ENCODE measurements around the gene H2AZ2. TPM values are rescaled to one million over a fixed set of nuclear protein-coding genes. Genes with fewer than 3 reads are reported as not detected.

Gene H2AZ2
- 10 to 100 TPM; 70.0 to 93.6 TPM for polyA plus RNA-seq

GRCh38 chr7:44847920-44848634 lies at the start of gene H2AZ2:
TSS of gene H2AZ2 (minus strand) at chr7:44848087. CDS start at chr7:44847971, 116 bp downstream.
- H3K36me3 ChIP-seq (ENCODE audit: control insufficient read depth in 2 of 2, insufficient read depth in 2 of 2, low read length in 1 of 2): no peaks in the 10 kb centered on the region
- H3K27ac ChIP-seq (ENCODE audit: low read depth in 2 of 2, low read length in 1 of 2): peak within 1 kb of the TSS; percentile 99
- no peaks in the 10 kb centered on the region for H3K4me1 ChIP-seq (ENCODE audit: control insufficient read depth in 2 of 2, insufficient read depth in 2 of 2, low read length in 1 of 2)
- H3K27me3 ChIP-seq (ENCODE audit: control insufficient read depth in 1 of 2, insufficient read depth in 2 of 2, low read length in 2 of 2): no peaks in the 10 kb centered on the region
- WGBS, 2 donors: 0% methylated on average over 63 to 70 of the region's 70 CpGs
- H3K9me3 ChIP-seq (ENCODE audit: control insufficient read depth in 2 of 2, insufficient read depth in 1 of 2, low read depth in 1 of 2, low read length in 1 of 2): no peaks in the 10 kb centered on the region
- peak within 1 kb of the TSS; percentile 79 to 88 for H3K4me3 ChIP-seq (ENCODE audit: low read depth in 1 of 2, low read length in 2 of 2)

GRCh38 chr7:44897309-44897708 lies 49.4 kb upstream of the H2AZ2 start:
- no peaks in the 10 kb centered on the region for H3K9me3 ChIP-seq (ENCODE audit: control insufficient read depth in 2 of 2, insufficient read depth in 1 of 2, low read depth in 1 of 2, low read length in 1 of 2)
- no peak overlapping the region for H3K4me3 ChIP-seq (ENCODE audit: low read depth in 1 of 2, low read length in 2 of 2)
- WGBS, 2 donors: 77 to 83% methylated on average over 1 of the region's 1 CpG
- no peaks in the 10 kb centered on the region for H3K4me1 ChIP-seq (ENCODE audit: control insufficient read depth in 2 of 2, insufficient read depth in 2 of 2, low read length in 1 of 2)
- H3K36me3 ChIP-seq (ENCODE audit: control insufficient read depth in 2 of 2, insufficient read depth in 2 of 2, low read length in 1 of 2): no peaks in the 10 kb centered on the region
- H3K27me3 ChIP-seq (ENCODE audit: control insufficient read depth in 1 of 2, insufficient read depth in 2 of 2, low read length in 2 of 2): no peaks in the 10 kb centered on the region
- H3K27ac ChIP-seq (ENCODE audit: low read depth in 2 of 2, low read length in 1 of 2): no peak overlapping the region

DNA sequence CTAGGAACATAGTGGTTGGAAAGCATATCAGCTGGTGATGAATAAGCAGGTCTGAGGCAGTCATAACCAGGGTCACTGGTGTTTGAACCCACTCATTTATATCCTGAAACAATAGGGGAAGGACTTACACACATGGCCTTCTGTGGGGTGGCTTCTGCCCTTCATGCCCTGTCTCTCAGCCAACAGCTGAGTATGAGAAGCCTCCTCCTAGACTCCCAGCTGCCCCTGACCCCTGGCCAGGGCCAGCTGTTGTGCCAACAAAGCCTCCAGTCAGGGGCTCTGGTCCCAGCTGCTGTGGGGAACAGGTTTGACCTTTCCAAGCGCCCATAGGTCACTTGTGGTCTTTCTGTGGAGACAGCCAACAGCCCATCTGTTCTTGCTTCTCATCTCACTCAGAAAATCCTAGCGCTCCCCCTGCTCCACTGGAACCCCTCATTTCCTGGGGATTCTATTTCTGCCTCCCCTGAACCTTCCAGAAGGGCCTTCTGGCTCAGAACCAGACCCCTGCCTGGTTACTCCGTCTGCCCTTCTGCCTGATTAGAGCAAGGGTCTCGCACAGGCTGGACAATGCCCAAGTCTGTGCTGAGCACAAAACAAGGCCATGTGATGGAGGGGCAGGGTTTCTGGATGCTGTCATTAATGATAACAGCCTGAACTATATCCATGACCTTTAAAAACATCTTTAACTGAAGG lies 47.1 kb upstream of the H2AZ2 start:
- no peaks in the 10 kb centered on the region for H3K36me3 ChIP-seq (ENCODE audit: control insufficient read depth in 2 of 2, insufficient read depth in 2 of 2, low read length in 1 of 2)
- H3K4me3 ChIP-seq (ENCODE audit: low read depth in 1 of 2, low read length in 2 of 2): no peak overlapping the region
- no peaks in the 10 kb centered on the region for H3K27me3 ChIP-seq (ENCODE audit: control insufficient read depth in 1 of 2, insufficient read depth in 2 of 2, low read length in 2 of 2)
- no peaks in the 10 kb centered on the region for H3K9me3 ChIP-seq (ENCODE audit: control insufficient read depth in 2 of 2, insufficient read depth in 1 of 2, low read depth in 1 of 2, low read length in 1 of 2)
- WGBS, 2 donors: 77 to 92% methylated on average over 4 of the region's 4 CpGs
- H3K4me1 ChIP-seq (ENCODE audit: control insufficient read depth in 2 of 2, insufficient read depth in 2 of 2, low read length in 1 of 2): no peaks in the 10 kb centered on the region
- H3K27ac ChIP-seq (ENCODE audit: low read depth in 2 of 2, low read length in 1 of 2): no peak overlapping the region

DNA sequence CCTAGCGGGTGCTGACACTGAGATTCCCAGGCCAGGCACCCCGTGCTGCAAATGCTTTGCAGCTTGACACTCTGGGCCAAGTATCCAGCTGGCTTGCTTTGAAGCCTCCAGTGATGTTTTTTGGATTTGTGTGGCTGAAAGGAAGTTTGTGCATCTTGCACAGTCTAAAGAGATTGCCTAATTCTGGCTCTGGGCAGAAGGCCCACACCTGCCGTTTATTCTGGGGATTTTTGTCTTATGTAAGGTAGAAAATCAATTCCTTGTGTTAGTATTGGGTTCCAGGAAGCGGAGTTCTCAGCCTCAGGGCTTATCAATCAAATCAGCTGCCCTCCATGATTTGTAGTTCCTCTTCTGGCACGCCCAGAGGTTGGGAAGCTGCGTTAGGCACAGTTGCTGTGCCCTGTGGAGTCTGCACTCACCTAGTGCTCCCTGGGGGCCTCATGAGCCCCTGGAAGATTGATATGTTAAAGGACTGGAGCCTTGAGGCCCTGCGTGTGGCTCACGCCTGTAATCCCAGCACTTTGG lies 45.9 kb upstream of the H2AZ2 start:
- Histone ChIP-seq H3K4me1 (ENCODE audit: control insufficient read depth in 2 of 2, insufficient read depth in 2 of 2, low read length in 1 of 2) (no peaks in the 10 kb centered on the region), H3K9me3 (ENCODE audit: control insufficient read depth in 2 of 2, insufficient read depth in 1 of 2, low read depth in 1 of 2, low read length in 1 of 2) (no peaks in the 10 kb centered on the region), H3K27ac (ENCODE audit: low read depth in 2 of 2, low read length in 1 of 2) (no peak overlapping the region), H3K4me3 (ENCODE audit: low read depth in 1 of 2, low read length in 2 of 2) (no peak overlapping the region), H3K36me3 (ENCODE audit: control insufficient read depth in 2 of 2, insufficient read depth in 2 of 2, low read length in 1 of 2) (no peaks in the 10 kb centered on the region), H3K27me3 (ENCODE audit: control insufficient read depth in 1 of 2, insufficient read depth in 2 of 2, low read length in 2 of 2) (no peaks in the 10 kb centered on the region)
- WGBS, 2 donors: 46 to 54% methylated on average over 8 of the region's 8 CpGs

DNA sequence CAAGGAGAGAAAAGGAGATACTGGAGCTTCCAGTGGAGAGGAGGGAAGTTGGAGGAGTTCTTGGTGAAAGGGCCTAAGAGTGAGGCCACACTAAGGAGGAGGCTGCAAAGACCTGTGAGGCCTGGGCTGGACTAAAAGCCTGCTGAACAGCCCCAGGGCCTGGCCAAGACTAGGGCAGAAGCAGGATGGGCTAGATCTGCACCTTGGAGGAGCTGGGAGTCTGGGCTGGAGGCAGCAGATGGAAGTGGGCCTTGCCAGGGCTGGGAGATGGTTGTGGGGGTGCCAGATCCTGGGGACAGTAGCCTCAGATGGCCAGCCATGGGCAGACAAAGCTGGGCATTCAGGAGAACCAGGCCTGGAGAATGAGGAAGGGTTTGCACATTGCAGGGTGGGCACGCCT lies 43.9 kb upstream of the H2AZ2 start:
- 94% methylated on average over 1 of the region's 1 CpG for WGBS, 2 donors
- no peak overlapping the region for H3K4me3 ChIP-seq (ENCODE audit: low read depth in 1 of 2, low read length in 2 of 2)
- no peaks in the 10 kb centered on the region for H3K9me3 ChIP-seq (ENCODE audit: control insufficient read depth in 2 of 2, insufficient read depth in 1 of 2, low read depth in 1 of 2, low read length in 1 of 2)
- H3K4me1 ChIP-seq (ENCODE audit: control insufficient read depth in 2 of 2, insufficient read depth in 2 of 2, low read length in 1 of 2): no peaks in the 10 kb centered on the region
- no peaks in the 10 kb centered on the region for H3K36me3 ChIP-seq (ENCODE audit: control insufficient read depth in 2 of 2, insufficient read depth in 2 of 2, low read length in 1 of 2)
- no peak overlapping the region for H3K27ac ChIP-seq (ENCODE audit: low read depth in 2 of 2, low read length in 1 of 2)
- H3K27me3 ChIP-seq (ENCODE audit: control insufficient read depth in 1 of 2, insufficient read depth in 2 of 2, low read length in 2 of 2): no peaks in the 10 kb centered on the region

DNA sequence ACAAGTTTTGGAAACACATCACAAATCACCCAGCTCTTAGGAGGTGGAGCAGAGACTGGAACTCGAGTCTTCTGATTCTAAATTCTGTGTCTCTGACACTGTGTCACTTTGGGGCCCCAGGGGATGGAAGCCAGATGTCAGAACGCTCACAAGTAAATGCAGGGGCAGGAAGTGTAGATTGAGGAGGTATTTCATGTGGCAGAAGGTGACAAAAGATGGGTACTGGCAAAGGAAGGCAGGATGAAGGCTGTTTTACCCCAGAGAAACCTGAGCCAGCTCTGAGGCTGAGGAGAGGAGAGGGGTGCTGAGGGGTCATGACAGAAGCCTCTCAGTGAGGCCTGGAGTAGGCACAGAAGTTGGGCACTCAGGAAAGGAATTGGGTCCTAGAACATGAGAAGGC lies 43.5 kb upstream of the H2AZ2 start:
- WGBS, 2 donors: 55 to 70% methylated on average over 2 of the region's 2 CpGs
- H3K27me3 ChIP-seq (ENCODE audit: control insufficient read depth in 1 of 2, insufficient read depth in 2 of 2, low read length in 2 of 2): no peaks in the 10 kb centered on the region
- no peaks in the 10 kb centered on the region for H3K9me3 ChIP-seq (ENCODE audit: control insufficient read depth in 2 of 2, insufficient read depth in 1 of 2, low read depth in 1 of 2, low read length in 1 of 2)
- H3K4me1 ChIP-seq (ENCODE audit: control insufficient read depth in 2 of 2, insufficient read depth in 2 of 2, low read length in 1 of 2): no peaks in the 10 kb centered on the region
- H3K4me3 ChIP-seq (ENCODE audit: low read depth in 1 of 2, low read length in 2 of 2): no peak overlapping the region
- H3K27ac ChIP-seq (ENCODE audit: low read depth in 2 of 2, low read length in 1 of 2): no peak overlapping the region
- H3K36me3 ChIP-seq (ENCODE audit: control insufficient read depth in 2 of 2, insufficient read depth in 2 of 2, low read length in 1 of 2): no peaks in the 10 kb centered on the region

GRCh38 chr7:44889086-44889781 lies 41.3 kb upstream of the H2AZ2 start:
- Histone ChIP-seq H3K4me1 (ENCODE audit: control insufficient read depth in 2 of 2, insufficient read depth in 2 of 2, low read length in 1 of 2) (peaks cover 0 to 3% of the 10 kb centered on the region in 2 donors), H3K4me3 (ENCODE audit: low read depth in 1 of 2, low read length in 2 of 2) (no peak overlapping the region), H3K36me3 (ENCODE audit: control insufficient read depth in 2 of 2, insufficient read depth in 2 of 2, low read length in 1 of 2) (no peaks in the 10 kb centered on the region), H3K27ac (ENCODE audit: low read depth in 2 of 2, low read length in 1 of 2) (no peak overlapping the region), H3K27me3 (ENCODE audit: control insufficient read depth in 1 of 2, insufficient read depth in 2 of 2, low read length in 2 of 2) (no peaks in the 10 kb centered on the region), H3K9me3 (ENCODE audit: control insufficient read depth in 2 of 2, insufficient read depth in 1 of 2, low read depth in 1 of 2, low read length in 1 of 2) (no peaks in the 10 kb centered on the region)
- WGBS, 2 donors: 81 to 86% methylated on average over 5 of the region's 5 CpGs

GRCh38 chr7:44887293-44887692 lies 39.4 kb upstream of the H2AZ2 start:
- Histone ChIP-seq H3K4me1 (ENCODE audit: control insufficient read depth in 2 of 2, insufficient read depth in 2 of 2, low read length in 1 of 2) (peaks cover 0 to 6% of the 10 kb centered on the region in 2 donors), H3K9me3 (ENCODE audit: control insufficient read depth in 2 of 2, insufficient read depth in 1 of 2, low read depth in 1 of 2, low read length in 1 of 2) (no peaks in the 10 kb centered on the region), H3K4me3 (ENCODE audit: low read depth in 1 of 2, low read length in 2 of 2) (no peak overlapping the region), H3K36me3 (ENCODE audit: control insufficient read depth in 2 of 2, insufficient read depth in 2 of 2, low read length in 1 of 2) (no peaks in the 10 kb centered on the region), H3K27me3 (ENCODE audit: control insufficient read depth in 1 of 2, insufficient read depth in 2 of 2, low read length in 2 of 2) (no peaks in the 10 kb centered on the region), H3K27ac (ENCODE audit: low read depth in 2 of 2, low read length in 1 of 2) (no peak overlapping the region)
- WGBS, 2 donors: 87% methylated on average over 6 of the region's 6 CpGs

DNA sequence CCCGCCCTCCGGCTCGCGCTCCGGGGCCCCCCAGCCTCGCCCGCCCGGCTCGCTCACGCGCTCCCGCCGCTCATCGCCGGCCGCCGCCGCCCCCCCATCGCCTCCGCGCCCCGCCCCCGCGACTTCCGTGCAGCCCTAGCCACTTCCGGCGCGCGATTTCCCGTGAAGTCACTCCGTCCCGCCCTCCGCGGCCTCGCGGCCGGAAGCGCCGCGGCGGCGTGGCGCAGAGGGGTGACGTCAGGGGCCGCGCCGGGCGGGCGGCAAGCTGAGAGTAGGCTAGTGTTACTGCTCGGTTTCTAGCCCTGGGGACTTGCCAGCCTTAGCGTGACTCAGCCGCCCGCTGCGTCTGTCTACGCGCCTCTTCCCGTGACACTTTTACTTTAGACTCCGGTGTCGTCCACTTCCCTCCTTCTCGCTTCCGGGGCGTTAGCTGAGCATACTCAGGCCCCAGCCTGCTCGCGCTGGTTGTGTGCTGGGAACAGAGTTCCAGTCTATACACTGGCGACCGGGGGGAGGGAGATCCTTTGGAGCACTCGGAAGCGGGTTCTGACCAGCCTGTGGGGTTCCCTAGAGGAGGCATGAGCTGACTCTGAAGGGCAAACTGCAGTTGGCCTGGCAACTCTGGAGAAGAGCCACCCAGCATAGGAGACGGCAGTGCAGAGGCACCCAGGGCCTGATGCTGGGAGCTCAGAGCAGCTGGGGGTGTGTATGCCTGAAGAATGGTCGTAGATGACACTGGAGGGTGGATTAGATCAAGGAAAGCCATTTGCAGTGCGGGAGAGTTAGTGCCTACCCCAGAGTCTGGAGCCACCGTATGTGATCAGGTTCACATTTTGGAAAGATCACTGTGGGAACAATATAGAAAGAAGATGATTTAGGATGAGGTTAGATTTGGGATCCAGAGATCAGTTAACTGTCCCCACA lies 37.8 kb upstream of the H2AZ2 start, which contains the start of gene PURB:
Gene PURB, minus strand, starts transcription at position 137 of the 924 bp plus-strand sequence. CDS start 182 bp downstream, outside the sequence.
- 0 to 1% methylated on average over 65 to 72 of the region's 72 CpGs for WGBS, 2 donors
- no peaks in the 10 kb centered on the region for H3K36me3 ChIP-seq (ENCODE audit: control insufficient read depth in 2 of 2, insufficient read depth in 2 of 2, low read length in 1 of 2)

More for the DNA sequence above, 37.8 kb upstream of the H2AZ2 start, which contains the start of gene PURB:
- Histone ChIP-seq H3K27ac (ENCODE audit: low read depth in 2 of 2, low read length in 1 of 2) (peak within 1 kb of the TSS; percentile 99), H3K4me1 (ENCODE audit: control insufficient read depth in 2 of 2, insufficient read depth in 2 of 2, low read length in 1 of 2) (peaks cover 0 to 6% of the 10 kb centered on the region in 2 donors), H3K27me3 (ENCODE audit: control insufficient read depth in 1 of 2, insufficient read depth in 2 of 2, low read length in 2 of 2) (no peaks in the 10 kb centered on the region), H3K4me3 (ENCODE audit: low read depth in 1 of 2, low read length in 2 of 2) (peak within 1 kb of the TSS; percentile 83 to 87), H3K9me3 (ENCODE audit: control insufficient read depth in 2 of 2, insufficient read depth in 1 of 2, low read depth in 1 of 2, low read length in 1 of 2) (no peaks in the 10 kb centered on the region)

All from esophagus (tissue), 2 donors.